Measurements from ENCODE around the gene AP1M2.
"Not testable (repeated sequence)": the region's sequence is repeated elsewhere in the genome, so short reads cannot be mapped to it uniquely, and the experiment has no call there.

AP1M2 gene

DNA sequence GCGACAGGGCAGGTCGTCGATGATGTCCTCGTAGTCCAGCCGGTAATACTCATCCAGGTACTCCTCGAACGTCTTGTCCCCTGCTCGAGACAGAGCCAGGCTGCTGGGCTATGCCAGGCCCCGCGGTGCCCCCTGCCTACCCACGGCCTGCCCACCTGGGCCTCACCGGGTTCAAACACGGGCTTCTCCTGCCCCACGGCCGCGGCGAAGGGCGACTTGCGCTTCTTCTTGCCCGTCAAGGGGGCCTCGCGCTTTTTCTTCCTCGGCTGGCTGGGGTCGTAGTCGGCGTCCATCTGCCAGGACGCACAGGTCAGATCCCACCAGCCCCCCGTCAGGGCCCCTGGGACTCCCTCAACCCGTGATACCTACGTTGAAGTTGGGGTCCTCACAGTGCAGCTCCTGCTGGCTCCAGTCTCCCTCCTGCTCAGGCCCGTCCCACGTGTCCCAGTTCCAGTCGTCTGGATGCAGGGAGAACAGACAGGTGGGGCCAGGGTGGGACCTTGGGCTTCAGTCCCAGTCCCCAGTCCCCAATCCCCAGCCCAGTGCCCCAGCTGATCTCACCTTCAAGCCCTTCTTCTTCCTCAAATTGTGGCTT is 29.4 kb downstream of the AP1M2 start:
- no peak overlapping the region for H3K4me3 Mint-ChIP-seq
- H3K9me3 Mint-ChIP-seq: no peaks in the 10 kb centered on the region
- DNase-seq (ENCODE audit: low spot score in 2 of 2) (no peak), ATAC-seq (no peak)
- peaks cover 51% of the 10 kb centered on the region for H3K4me1 Mint-ChIP-seq
- peaks cover 100% of the 10 kb centered on the region for H3K36me3 Mint-ChIP-seq
- no peak overlapping the region for H3K27ac Mint-ChIP-seq

DNA sequence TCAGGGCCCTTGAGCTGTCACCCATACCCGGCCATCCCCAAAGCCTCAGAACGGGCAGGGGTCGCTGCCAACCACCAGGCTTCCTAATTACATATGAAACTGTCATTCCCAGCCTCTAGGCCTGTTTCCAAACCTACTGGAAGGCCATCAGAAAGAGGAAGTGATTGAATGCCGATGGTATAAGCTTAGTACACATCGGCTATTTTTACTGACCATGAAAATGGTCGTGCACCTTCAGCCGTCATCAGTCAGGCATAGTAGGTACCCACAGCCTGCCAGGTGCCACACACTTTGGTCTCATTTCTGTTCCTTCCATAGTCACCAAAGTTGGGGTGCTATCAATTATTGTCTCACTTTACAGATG is 31.5 kb downstream of the AP1M2 start:
- peaks cover 100% of the 10 kb centered on the region for H3K36me3 Mint-ChIP-seq

DNA sequence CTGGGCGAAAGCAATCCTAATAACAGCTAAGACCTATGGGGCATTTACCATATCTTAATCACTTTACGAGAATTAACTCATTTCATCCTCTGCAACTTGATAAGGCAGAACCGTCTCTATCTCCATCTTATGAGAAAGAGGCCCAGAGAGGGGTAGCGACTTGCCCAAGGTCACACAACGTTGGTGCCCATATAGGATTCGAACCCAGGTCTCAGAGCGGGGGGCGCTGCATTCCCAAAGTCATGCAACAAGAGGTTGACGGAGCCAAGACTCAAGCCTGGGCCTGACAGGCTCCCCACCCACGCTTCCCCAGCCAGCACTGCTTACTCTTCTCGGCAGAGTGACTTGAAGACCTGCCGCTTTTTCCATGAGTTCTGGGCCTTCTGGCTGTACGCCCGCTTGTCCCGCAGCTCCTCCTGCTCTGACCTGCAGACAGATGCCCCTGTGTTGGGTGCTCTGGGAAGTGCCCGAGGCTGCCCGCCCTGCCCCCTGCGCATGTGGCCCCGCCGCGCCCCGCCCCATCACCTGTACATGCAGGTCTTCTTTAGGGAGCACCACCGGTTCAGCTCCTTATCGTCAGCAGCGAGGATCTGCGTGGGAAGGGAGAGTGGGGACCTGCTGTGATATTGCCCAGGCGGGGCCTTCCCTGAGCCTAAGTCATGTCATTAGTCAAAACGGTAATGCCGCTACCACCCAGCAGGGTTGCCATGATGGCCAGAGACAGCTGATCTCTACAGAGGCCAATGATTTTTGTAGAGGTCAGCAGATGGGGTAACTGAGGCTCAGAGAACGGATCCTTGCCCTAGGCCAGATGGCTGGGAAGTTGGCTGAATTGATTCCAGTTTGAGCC is 32.1 kb downstream of the AP1M2 start:
- peak overlapping the region; percentile 55 for H3K4me3 Mint-ChIP-seq

More for the DNA sequence above, 31.5 kb downstream of the AP1M2 start:
- Mint-ChIP-seq H3K27ac (peak overlapping the region; percentile 91), H3K4me1 (peaks cover 50% of the 10 kb centered on the region), H3K9me3 (no peaks in the 10 kb centered on the region), H3K4me3 (no peak overlapping the region)
- no peak for ATAC-seq
- DNase-seq (ENCODE audit: low spot score in 2 of 2): no peak

GRCh38 chr19:10553943-10554381 is 33.1 kb downstream of the AP1M2 start:
- Mint-ChIP-seq H3K4me3 (peak overlapping the region; percentile 55), H3K4me1 (peaks cover 50% of the 10 kb centered on the region), H3K9me3 (no peaks in the 10 kb centered on the region), H3K27ac (peak overlapping the region; percentile 91), H3K36me3 (peaks cover 100% of the 10 kb centered on the region)
- DNase-seq (ENCODE audit: low spot score in 2 of 2): peak; percentile 42 to 81
- ATAC-seq: peak; percentile 82

More for the DNA sequence above, 32.1 kb downstream of the AP1M2 start:
- ATAC-seq (no peak), DNase-seq (ENCODE audit: low spot score in 2 of 2) (no peak)
- H3K27ac Mint-ChIP-seq: peak overlapping the region; percentile 91
- peaks cover 100% of the 10 kb centered on the region for H3K36me3 Mint-ChIP-seq
- H3K4me1 Mint-ChIP-seq: peaks cover 50% of the 10 kb centered on the region
- no peaks in the 10 kb centered on the region for H3K9me3 Mint-ChIP-seq

DNA sequence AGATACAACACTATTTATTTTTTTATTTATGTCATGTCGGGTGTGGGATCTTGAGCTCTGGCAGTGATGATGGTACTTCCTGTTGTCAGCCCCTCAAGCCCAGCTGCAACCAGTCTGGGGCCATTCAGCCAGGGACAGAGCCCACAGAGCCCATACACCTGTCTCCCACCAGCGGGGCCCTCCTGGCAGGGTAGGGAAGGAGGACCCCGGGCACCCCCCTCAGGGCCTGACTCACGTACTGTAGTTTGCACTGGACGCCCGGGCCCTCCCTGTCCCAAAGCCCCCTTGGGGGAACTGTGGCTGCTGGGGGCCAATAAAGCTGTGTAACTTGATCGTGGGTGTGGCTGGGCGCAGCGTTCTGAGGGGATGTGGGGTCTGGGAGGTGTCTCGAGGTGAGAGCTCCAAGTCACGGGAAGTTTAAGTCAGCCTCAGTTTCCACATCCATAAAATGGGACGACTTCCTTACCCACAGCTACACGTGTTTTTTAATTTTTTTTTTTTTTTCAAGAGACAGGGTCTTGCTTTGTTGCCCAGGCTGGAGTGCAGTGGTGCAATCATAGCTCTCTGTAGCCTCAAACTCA is 33.9 kb downstream of the AP1M2 start:
- ATAC-seq: no peak
- DNase-seq (ENCODE audit: low spot score in 2 of 2): no peak
- Mint-ChIP-seq H3K4me3 (peak overlapping the region; percentile 55), H3K36me3 (peaks cover 100% of the 10 kb centered on the region), H3K27ac (peak overlapping the region; percentile 91), H3K9me3 (no peaks in the 10 kb centered on the region), H3K4me1 (peaks cover 46% of the 10 kb centered on the region)

GRCh38 chr19:10552510-10553053 is 34.5 kb downstream of the AP1M2 start:
- peak overlapping the region; percentile 55 for H3K4me3 Mint-ChIP-seq
- no peaks in the 10 kb centered on the region for H3K9me3 Mint-ChIP-seq
- H3K4me1 Mint-ChIP-seq: peaks cover 42% of the 10 kb centered on the region
- no peak for ATAC-seq
- peaks cover 98% of the 10 kb centered on the region for H3K36me3 Mint-ChIP-seq
- peak overlapping the region; percentile 91 for H3K27ac Mint-ChIP-seq
- no peak for DNase-seq (ENCODE audit: low spot score in 2 of 2)

GRCh38 chr19:10551698-10552301 is 35.3 kb downstream of the AP1M2 start:
- H3K27ac Mint-ChIP-seq: peak overlapping the region; percentile 91
- peaks cover 98% of the 10 kb centered on the region for H3K36me3 Mint-ChIP-seq
- no peaks in the 10 kb centered on the region for H3K9me3 Mint-ChIP-seq
- DNase-seq (ENCODE audit: low spot score in 2 of 2) (no peak), ATAC-seq (peak; percentile 39)
- no peak overlapping the region for H3K4me3 Mint-ChIP-seq
- H3K4me1 Mint-ChIP-seq: peaks cover 42% of the 10 kb centered on the region

DNA sequence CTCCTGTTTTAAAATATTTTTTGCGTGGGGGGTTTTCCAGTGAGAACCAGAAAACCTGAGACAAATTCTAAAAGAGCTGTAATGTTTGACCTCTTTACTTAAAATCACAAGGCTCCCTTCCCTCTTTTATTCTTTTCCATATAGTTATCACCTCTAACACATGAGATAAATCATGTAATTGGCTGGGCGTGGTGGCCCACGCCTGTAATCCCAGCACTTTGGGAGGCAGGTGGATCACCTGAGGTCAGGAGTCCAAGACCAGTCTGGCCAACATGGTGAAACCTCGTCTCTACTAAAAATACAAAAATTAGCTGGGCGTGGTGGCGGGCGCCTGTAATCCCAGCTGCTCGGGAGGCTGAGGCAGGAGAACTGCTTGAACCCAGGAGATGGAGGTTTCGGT is 36.1 kb downstream of the AP1M2 start:
- Mint-ChIP-seq H3K27ac (peak overlapping the region; percentile 52), H3K4me1 (peaks cover 41% of the 10 kb centered on the region)

GRCh38 chr19:10550336-10550735 is 36.8 kb downstream of the AP1M2 start:
- Mint-ChIP-seq H3K4me3 (no peak overlapping the region), H3K27ac (peak overlapping the region; percentile 52), H3K4me1 (peaks cover 38% of the 10 kb centered on the region), H3K9me3 (no peaks in the 10 kb centered on the region), H3K36me3 (peaks cover 94% of the 10 kb centered on the region)
- ATAC-seq (no peak), DNase-seq (ENCODE audit: low spot score in 2 of 2) (no peak)

More for the DNA sequence above, 36.1 kb downstream of the AP1M2 start:
- not testable (repeated sequence) for DNase-seq (ENCODE audit: low spot score in 2 of 2); ATAC-seq; H3K9me3 Mint-ChIP-seq; H3K4me3 Mint-ChIP-seq
- H3K36me3 Mint-ChIP-seq: peaks cover 96% of the 10 kb centered on the region

- H3K36me3 Mint-ChIP-seq: peaks cover 92% of the 10 kb centered on the region
- no peak overlapping the region for H3K4me3 Mint-ChIP-seq
- ATAC-seq (no peak), DNase-seq (ENCODE audit: low spot score in 2 of 2) (no peak)
- peaks cover 38% of the 10 kb centered on the region for H3K4me1 Mint-ChIP-seq
- H3K27ac Mint-ChIP-seq: peak overlapping the region; percentile 29
- H3K9me3 Mint-ChIP-seq: no peaks in the 10 kb centered on the region
These were observed 37.4 kb downstream of the AP1M2 start for GRCh38 chr19:10549733-10550132.

DNA sequence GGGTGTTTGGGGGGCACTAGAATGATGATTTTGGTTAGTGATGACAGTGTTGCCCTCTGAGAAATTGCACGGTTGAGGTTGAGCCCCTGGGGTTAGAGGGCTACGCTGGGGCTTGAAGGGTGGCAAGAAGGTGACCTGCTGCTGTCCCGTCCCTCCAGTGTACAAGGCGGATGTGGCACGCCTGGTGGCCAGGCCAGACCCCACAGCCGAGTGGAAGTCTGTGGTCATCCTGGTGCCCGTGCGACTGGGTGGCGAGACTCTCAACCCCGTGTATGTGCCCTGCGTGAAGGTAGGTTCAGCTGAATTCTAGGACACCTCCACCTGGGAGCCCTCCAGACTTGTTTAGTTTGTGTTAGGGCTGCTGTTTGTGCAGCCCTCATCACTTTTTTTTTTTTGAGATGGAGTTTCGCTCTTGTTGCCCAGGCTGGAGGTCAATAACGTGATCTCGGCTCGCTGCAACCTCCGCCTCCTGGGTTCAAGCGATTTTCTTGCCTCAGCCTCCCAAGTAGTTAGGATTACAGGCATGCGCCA is 38.3 kb downstream of the AP1M2 start:
- peaks cover 34% of the 10 kb centered on the region for H3K4me1 Mint-ChIP-seq
- H3K4me3 Mint-ChIP-seq: no peak overlapping the region
- H3K9me3 Mint-ChIP-seq: no peaks in the 10 kb centered on the region
- DNase-seq (ENCODE audit: low spot score in 2 of 2) (no peak), ATAC-seq (no peak)
- H3K36me3 Mint-ChIP-seq: peaks cover 83% of the 10 kb centered on the region
- no peak overlapping the region for H3K27ac Mint-ChIP-seq

GRCh38 chr19:10546817-10547216 is 40.3 kb downstream of the AP1M2 start:
- H3K27ac Mint-ChIP-seq: no peak overlapping the region
- H3K4me3 Mint-ChIP-seq: no peak overlapping the region
- H3K9me3 Mint-ChIP-seq: no peaks in the 10 kb centered on the region
- DNase-seq (ENCODE audit: low spot score in 2 of 2) (no peak), ATAC-seq (no peak)
- peaks cover 18% of the 10 kb centered on the region for H3K4me1 Mint-ChIP-seq
- H3K36me3 Mint-ChIP-seq: peaks cover 63% of the 10 kb centered on the region

DNA sequence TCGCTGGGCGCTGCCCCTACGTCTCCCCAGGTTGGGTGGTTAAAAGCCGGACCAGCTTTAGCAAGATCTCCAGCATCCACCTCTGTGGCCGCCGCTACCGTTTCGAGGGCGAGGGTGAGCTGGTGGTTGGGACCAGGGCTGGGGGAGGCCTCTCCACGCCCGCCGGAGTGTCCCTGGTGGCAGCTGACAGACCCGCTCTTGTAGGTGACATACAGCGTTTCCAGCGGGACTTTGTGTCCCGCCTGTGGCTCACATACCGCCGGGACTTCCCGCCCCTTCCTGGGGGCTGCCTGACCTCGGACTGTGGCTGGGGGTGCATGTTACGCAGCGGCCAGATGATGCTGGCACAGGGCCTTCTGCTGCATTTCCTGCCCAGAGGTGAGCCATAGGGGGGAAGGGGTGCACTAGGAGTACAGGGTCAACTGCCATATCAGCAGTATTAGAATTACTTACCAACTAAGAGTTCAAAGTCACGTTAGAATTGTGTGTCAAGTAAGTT is 42.3 kb downstream of the AP1M2 start:
- Mint-ChIP-seq H3K36me3 (peaks cover 49% of the 10 kb centered on the region), H3K4me3 (peak overlapping the region; percentile 83), H3K9me3 (no peaks in the 10 kb centered on the region), H3K27ac (peak overlapping the region; percentile 89), H3K4me1 (peaks cover 20% of the 10 kb centered on the region)
- DNase-seq (ENCODE audit: low spot score in 2 of 2) (no peak), ATAC-seq (no peak)

GRCh38 chr19:10544242-10544752 is 42.8 kb downstream of the AP1M2 start:
- Mint-ChIP-seq H3K27ac (peak overlapping the region; percentile 89), H3K9me3 (no peaks in the 10 kb centered on the region)
- peak; percentile 43 for ATAC-seq

More at GRCh38 chr19:10544242-10544752, 42.8 kb downstream of the AP1M2 start:
- H3K36me3 Mint-ChIP-seq: peaks cover 45% of the 10 kb centered on the region
- peaks cover 20% of the 10 kb centered on the region for H3K4me1 Mint-ChIP-seq
- DNase-seq (ENCODE audit: low spot score in 2 of 2): peak in 1 of 2 donors; percentile 63
- peak overlapping the region; percentile 83 for H3K4me3 Mint-ChIP-seq
